SK-MEL-5 (cell line): Measurements from ENCODE around the gene LENEP. TPM values are rescaled to one million over a fixed set of nuclear protein-coding genes. Genes with fewer than 3 reads are reported as not detected.

Experiments used
- small RNA-seq, 2 experiments: library from RNA; depleted of rRNA; stranded (forward); fragments of <200 nt; gene quantifications; one replicate each; pipeline ENCODE3, GENCODE V24; 2014
- total RNA-seq: library from RNA; depleted of rRNA; stranded (reverse); fragments of >200 nt; shearing (Covaris generic); gene quantifications from 2 replicates; pipeline ENCODE4 v1.2.3, GENCODE V29; 2014; rRNA removed

The LENEP gene
- total RNA-seq, 1 experiment from 2014 or later: 1.2 TPM

Small RNA genes lying within 50 kb of the gene (small RNA-seq; reads per million reads assigned to genes)
- 0 reads per million in 2 experiments for gene MIR4258
- gene RF00017: 0 reads per million in 2 experiments

Other genes starting within 250 kb of the LENEP start
- gene KCNN3, start 123.3 kb upstream of the LENEP start, total RNA-seq: 0.03 TPM in 1 of 2 replicates, not detected in the other
- gene PMVK, start 56.9 kb upstream of the LENEP start, total RNA-seq: 10.4 and 19.0 TPM in 2 replicates
- 78.2 and 81.4 TPM in 2 replicates for gene PBXIP1, start 37.5 kb upstream of the LENEP start, total RNA-seq
- gene PYGO2, start 31.8 kb upstream of the LENEP start, total RNA-seq: 26.9 and 30.2 TPM in 2 replicates
- 102 and 107 TPM in 2 replicates for gene SHC1, start 22.8 kb upstream of the LENEP start, total RNA-seq
- gene CKS1B, start 18.9 kb upstream of the LENEP start, total RNA-seq: 122 and 157 TPM in 2 replicates
- gene FLAD1, start 10.2 kb upstream of the LENEP start, total RNA-seq: 53.5 and 58.2 TPM in 2 replicates
- 25.1 and 29.1 TPM in 2 replicates for gene ZBTB7B, start 9.2 kb downstream of the LENEP start, total RNA-seq
- gene DCST2, start 40.2 kb downstream of the LENEP start, total RNA-seq: 0.18 TPM in 1 of 2 replicates, not detected in the other
- not detected in 2 replicates for gene DCST1, start 40.2 kb downstream of the LENEP start, total RNA-seq
- 62.0 and 67.1 TPM in 2 replicates for gene ADAM15, start 57.7 kb downstream of the LENEP start, total RNA-seq
- gene EFNA4, start 70.2 kb downstream of the LENEP start, total RNA-seq: 12.7 and 13.9 TPM in 2 replicates
- gene EFNA3, start 85.3 kb downstream of the LENEP start, total RNA-seq: 6.6 and 8.2 TPM in 2 replicates
- gene EFNA1, start 134.3 kb downstream of the LENEP start, total RNA-seq: 25.3 and 25.7 TPM in 2 replicates
- 57.4 and 61.6 TPM in 2 replicates for gene SLC50A1, start 142.3 kb downstream of the LENEP start, total RNA-seq
- gene DPM3, start 146.9 kb downstream of the LENEP start, total RNA-seq: 28.5 and 36.9 TPM in 2 replicates
- 326 and 369 TPM in 2 replicates for gene KRTCAP2, start 179.7 kb downstream of the LENEP start, total RNA-seq
- 0.85 and 1.3 TPM in 2 replicates for gene TRIM46, start 180.3 kb downstream of the LENEP start, total RNA-seq
- 11.4 and 12.1 TPM in 2 replicates for gene THBS3, start 214.3 kb downstream of the LENEP start, total RNA-seq
- gene MTX1, start 215.1 kb downstream of the LENEP start, total RNA-seq: 128 and 140 TPM in 2 replicates